Measurements from ENCODE around the gene RASA3. TPM values are rescaled to one million over a fixed set of nuclear protein-coding genes. Genes with fewer than 3 reads are reported as not detected.

RASA3 gene
- total RNA-seq, 1 experiment from 2014 or later, result 18.6 TPM

GRCh38 chr13:114018461-114019055 lies 113.9 kb downstream of the RASA3 start:
- Histone ChIP-seq H3K4me3 (replicated peaks in 1 of 2; ENCODE audit: low read depth in 1 of 2, low read length in 2 of 2) (no peak overlapping the region), H3K9me3 (ENCODE audit: control insufficient read depth in 1 of 2, insufficient read depth in 1 of 2, low read depth in 1 of 2, low read length in 2 of 2) (no peaks in the 10 kb centered on the region), H3K27me3 (ENCODE audit: insufficient read depth, low read length) (no peaks in the 10 kb centered on the region), H3K36me3 (ENCODE audit: control insufficient read depth in 1 of 2, insufficient read depth in 2 of 2, low read length in 2 of 2) (no peaks in the 10 kb centered on the region), H4K20me1 (ENCODE audit: insufficient read depth) (no peaks in the 10 kb centered on the region), H3K9ac (ENCODE audit: low read length) (no peak overlapping the region), H3K27ac (ENCODE audit: low read depth, low read length) (no peak overlapping the region), H3K9me2 (ENCODE audit: insufficient read depth) (no peaks in the 10 kb centered on the region), H3K4me1 (ENCODE audit: control insufficient read depth in 1 of 2, insufficient read depth in 2 of 2, low read length in 2 of 2) (peaks cover 0 to 5% of the 10 kb centered on the region in 2 experiments; a peak in 2 of 4 replicates), H2AFZ (ENCODE audit: low read depth, low read length, poor library complexity, severe bottlenecking) (no peak overlapping the region), H3K4me2 (ENCODE audit: low read length) (no peak overlapping the region), H3K79me2 (ENCODE audit: insufficient read depth, low read length) (no peaks in the 10 kb centered on the region)
- CTCF ChIA-PET, result no interaction called here
- BruUV-seq (replicated peaks), result no TSS peak
- ATAC-seq (no peak), DNase-seq (ENCODE audit: low read depth, low spot score) (no peak)
- no peak for TF ChIP-seq CBX3 (IDR thresholded peaks at IDR 0.05; ENCODE audit: low read depth)
- no peak for TF ChIP-seq EZH2phosphoT487 (IDR thresholded peaks at IDR 0.05; ENCODE audit: borderline replicate concordance)
- no peak for TF ChIP-seq REST (IDR thresholded peaks at IDR 0.05; ENCODE audit: low read depth)
- TF ChIP-seq FOSL1 (IDR thresholded peaks at IDR 0.05; ENCODE audit: low read depth), result no peak
- no peak for TF ChIP-seq TCF7L2 (IDR thresholded peaks at IDR 0.05; ENCODE audit: borderline replicate concordance, extremely low read depth, insufficient read depth, insufficient read length)
- TF ChIP-seq POLR2AphosphoS5 (IDR thresholded peaks at IDR 0.05; ENCODE audit: low read depth, low read length), result no peak
- TF ChIP-seq ELF1 (IDR thresholded peaks at IDR 0.05; ENCODE audit: borderline replicate concordance, low read depth), result no peak
- no peak for TF ChIP-seq YY1 (IDR thresholded peaks at IDR 0.05; ENCODE audit: extremely low read depth, insufficient replicate concordance, low read depth, low read length)
- TF ChIP-seq SP1 (IDR thresholded peaks at IDR 0.05; ENCODE audit: low read depth), result no peak
- TF ChIP-seq SIN3A (IDR thresholded peaks at IDR 0.05; ENCODE audit: low read depth), result no peak
- TF ChIP-seq POLR2A (IDR thresholded peaks at IDR 0.05; ENCODE audit: borderline replicate concordance, extremely low read depth, insufficient read depth, insufficient read length), result no peak
- no peak for TF ChIP-seq MAX (IDR thresholded peaks at IDR 0.05)
- TF ChIP-seq RAD21 (IDR thresholded peaks at IDR 0.05; ENCODE audit: low read depth), result no peak
- no peak for TF ChIP-seq ATF3 (IDR thresholded peaks at IDR 0.05)
- no peak for TF ChIP-seq EGR1 (IDR thresholded peaks at IDR 0.05; ENCODE audit: low read depth)
- TF ChIP-seq ZBTB33 (IDR thresholded peaks at IDR 0.05; ENCODE audit: extremely low read depth, insufficient replicate concordance, low read length), result no peak
- TF ChIP-seq ZFX (IDR thresholded peaks at IDR 0.05), result no peak
- no peak for TF ChIP-seq CEBPB (IDR thresholded peaks at IDR 0.05; ENCODE audit: low read depth)
- TF ChIP-seq ZNF274 (IDR thresholded peaks at IDR 0.05; ENCODE audit: low read depth, low read length), result no peak
- TF ChIP-seq SRF (IDR thresholded peaks at IDR 0.05; ENCODE audit: low read depth), result no peak
- intact Hi-C loops (cut with micrococcal nuclease), result no loop called here
- RAD21 ChIA-PET (ENCODE audit: low non-redundant PET in 1 of 2, low total read pairs in 2 of 2, uncharacterized antibody in 2 of 2, unreplicated experiment in 2 of 2), result no interaction called here
- POLR2A ChIA-PET, result no interaction called here

Measured in HCT116 (cell line).